GM18951 (cell line): ENCODE results near the gene SLC14A1.

Experiments used
- POLR2A ChIP-seq: IDR thresholded peaks from 4 replicates; pipeline ENCODE4 v1.6.1; 2011; ENCODE audit warnings: mild to moderate bottlenecking; ENCODE audit not compliant: insufficient read length, insufficient read depth; ENCODE audit errors: extremely low read depth
- in situ Hi-C: fragments of 300-500 bp; cut with MboI; formaldehyde crosslinking; loops from one replicate; pipeline ENCODE4 v1.12.0; 2022; ENCODE audit warnings: low sequenced_read_pairs, mixed read lengths, inconsistent platforms; ENCODE audit not compliant: unreplicated experiment

SLC14A1 gene

DNA sequence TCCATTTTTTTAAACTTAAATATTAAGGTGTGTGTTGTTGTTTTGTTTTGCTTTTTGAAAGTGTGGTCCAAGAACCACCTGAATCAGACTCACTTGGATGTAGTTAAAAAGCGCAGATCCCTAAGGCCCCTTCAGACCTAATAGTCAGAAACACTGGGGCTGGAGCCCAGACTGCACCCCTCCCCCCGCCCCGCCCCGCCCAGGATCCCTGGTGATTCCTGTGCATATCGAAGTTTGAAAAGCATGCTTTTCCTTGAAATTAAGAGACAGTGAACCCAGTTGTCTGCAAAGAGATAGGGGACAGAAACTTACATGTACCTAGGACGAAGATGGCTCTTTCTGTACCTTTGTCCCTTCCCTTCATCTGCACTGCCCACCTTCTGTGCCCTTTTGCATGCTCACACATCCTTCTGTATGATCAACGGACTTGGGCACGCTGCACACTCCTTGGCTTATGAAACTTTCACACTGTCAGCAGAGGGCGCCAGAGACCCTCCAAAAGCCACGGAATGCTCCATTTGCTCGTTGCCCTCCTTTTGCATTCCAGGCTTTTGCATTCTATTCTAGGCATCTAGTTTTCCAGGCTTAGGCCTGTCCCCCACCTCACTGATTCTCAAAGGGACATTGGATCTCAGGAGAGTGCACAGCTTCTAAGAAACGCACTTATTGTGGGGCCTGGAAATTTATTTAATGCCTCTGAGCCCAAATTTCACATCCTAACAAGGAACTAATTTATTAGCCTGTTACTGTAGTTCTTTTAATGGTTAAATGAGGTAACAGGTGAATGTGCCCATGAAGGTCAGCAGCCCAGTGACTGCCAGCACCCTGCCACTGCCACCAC lies 32.8 kb upstream of the SLC14A1 start:
- in situ Hi-C loops, result no loop called here
- TF ChIP-seq POLR2A, result no peak

- TF ChIP-seq POLR2A, result no peak
- in situ Hi-C loops, result no loop called here
Measured at GRCh38 chr18:45691816-45692179, 32.2 kb upstream of the SLC14A1 start.

- in situ Hi-C loops, result no loop called here
- TF ChIP-seq POLR2A, result no peak
Measured at GRCh38 chr18:45702708-45703265, 21.2 kb upstream of the SLC14A1 start.

DNA sequence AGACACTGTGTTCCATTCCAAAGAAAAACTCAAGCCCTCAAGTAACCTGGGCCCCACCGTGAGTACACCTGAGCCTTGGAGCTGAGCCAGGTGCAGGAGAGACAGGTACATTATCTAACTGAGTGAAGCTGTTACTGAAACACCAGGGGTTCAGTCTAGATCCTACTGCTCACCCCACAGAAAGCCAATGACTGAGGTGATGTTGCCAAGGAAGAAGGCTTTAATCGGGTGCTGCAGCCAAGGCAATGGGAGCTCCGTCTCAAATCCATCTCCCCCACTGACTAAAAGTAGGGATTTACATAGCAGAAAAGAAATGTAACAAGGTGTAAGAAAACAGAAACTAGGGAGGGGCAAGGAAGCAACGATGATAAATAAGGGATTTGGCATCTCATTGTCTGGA lies 15.2 kb upstream of the SLC14A1 start:
- no peak for TF ChIP-seq POLR2A
- in situ Hi-C loops, result no loop called here

DNA sequence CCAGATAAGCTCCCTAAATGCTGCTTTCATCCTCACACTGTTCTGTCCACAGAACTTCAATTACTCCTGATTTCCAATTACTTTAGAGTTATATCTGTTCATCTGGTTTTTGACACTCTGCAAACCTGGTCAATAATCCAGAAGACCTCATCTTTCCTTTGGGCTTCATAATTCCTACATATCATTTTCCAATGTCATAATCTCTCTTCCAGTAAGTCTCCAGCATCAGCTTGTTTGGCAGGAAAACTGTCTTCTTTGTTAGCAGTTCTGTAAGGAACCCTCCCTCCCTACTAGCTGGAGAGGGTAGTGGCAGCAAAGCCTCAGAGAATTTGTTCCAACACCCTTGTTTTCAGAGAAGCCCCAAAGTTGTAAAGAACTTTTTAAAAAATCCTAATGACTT lies 11.9 kb upstream of the SLC14A1 start:
- in situ Hi-C loops, result no loop called here
- no peak for TF ChIP-seq POLR2A

GRCh38 chr18:45713239-45713638 lies 10.7 kb upstream of the SLC14A1 start:
- no peak for TF ChIP-seq POLR2A
- in situ Hi-C loops, result no loop called here

GRCh38 chr18:45715212-45715780 lies 8.7 kb upstream of the SLC14A1 start:
- no peak for TF ChIP-seq POLR2A
- in situ Hi-C loops, result no loop called here

- TF ChIP-seq POLR2A, result no peak
- in situ Hi-C loops, result no loop called here
Measured at GRCh38 chr18:45719106-45719505, 4.9 kb upstream of the SLC14A1 start.

- no peak for TF ChIP-seq POLR2A
- in situ Hi-C loops, result no loop called here
Measured at GRCh38 chr18:45722899-45723298, 1.1 kb upstream of the SLC14A1 start.

DNA sequence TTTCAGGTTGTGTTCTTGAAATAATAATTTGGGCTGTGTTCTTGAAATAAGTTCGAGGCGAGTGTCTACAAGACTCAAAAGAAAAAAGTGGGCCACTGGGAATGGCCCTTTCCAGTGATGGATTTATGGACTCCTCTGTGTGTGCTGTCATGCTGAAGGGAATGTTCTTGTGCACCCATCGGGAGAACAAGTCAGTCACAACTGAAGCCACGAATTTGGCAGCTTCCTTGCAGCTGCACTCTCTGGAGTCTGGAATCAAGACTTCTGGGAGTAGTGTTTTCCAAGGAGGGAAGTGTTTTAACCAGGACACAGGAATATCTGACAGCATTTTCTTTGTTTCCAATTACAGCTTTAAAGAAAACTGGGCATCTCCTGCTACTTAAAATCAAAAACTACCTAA lies 620 bp downstream of the SLC14A1 start:
- no peak for TF ChIP-seq POLR2A
- in situ Hi-C loops, result no loop called here

DNA sequence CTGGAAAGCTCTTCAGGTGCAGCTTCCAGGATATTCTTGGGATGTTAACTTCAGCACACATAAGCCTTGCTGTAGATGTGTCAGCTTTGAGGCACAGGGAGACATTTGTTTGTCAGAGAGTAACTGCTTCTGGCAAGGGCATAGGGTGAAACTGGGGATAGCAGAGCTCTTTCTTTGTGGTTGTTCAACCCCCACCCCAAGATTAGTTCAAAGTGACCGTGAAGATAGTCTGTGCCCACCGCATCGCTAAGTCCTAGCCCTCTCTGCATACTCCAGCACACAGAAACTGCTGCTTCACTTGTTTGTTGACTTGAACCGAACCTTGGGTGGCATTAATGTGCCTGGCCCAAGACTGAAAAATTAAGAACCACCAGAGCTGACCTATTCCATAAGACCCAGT lies 1.4 kb downstream of the SLC14A1 start:
- no peak for TF ChIP-seq POLR2A
- in situ Hi-C loops, result no loop called here

DNA sequence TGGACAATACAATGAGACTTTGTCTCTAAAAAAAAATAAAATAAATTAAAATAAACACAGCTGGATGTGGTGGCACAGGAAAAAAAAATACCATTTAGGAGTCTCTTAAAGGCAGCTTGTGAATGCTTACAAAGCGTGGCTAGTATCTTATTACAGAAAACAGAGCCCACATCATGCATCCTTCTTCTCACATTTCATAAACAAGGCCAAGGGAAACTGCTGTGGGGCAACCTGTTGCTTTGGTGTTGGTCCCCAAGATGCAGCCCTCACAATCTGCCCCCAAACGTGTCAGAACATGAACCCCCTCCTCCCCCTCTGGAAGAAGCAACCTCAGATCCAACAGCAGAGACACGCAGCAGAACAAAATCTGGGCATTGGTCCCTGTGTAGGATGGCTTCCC lies 2.6 kb downstream of the SLC14A1 start:
- no peak for TF ChIP-seq POLR2A
- in situ Hi-C loops, result no loop called here

- in situ Hi-C loops, result no loop called here
- TF ChIP-seq POLR2A, result no peak
Measured at GRCh38 chr18:45727068-45727467, 3.1 kb downstream of the SLC14A1 start.
